Spleen (tissue), 11 donors: ENCODE data around the gene PINLYP. TPM values are rescaled to one million over a fixed set of nuclear protein-coding genes. Genes with fewer than 3 reads are reported as not detected.

ENCODE experiments used
- DNase-seq: peaks from one replicate; pipeline ENCODE4 v3.0.0-alpha.2; 2020
- H3K27ac ChIP-seq, 8 donors: fragments of 200-600 bp; sonication (generic) in 7 of 8; 1 replicate in 4 of 8; 2 replicates in 4 of 8; pipeline versions ENCODE4 v1.5.0 to v1.8.0; 2016 to 2021; ENCODE audit warnings: inconsistent platforms in 4 of 8, mild to moderate bottlenecking in 4 of 8, moderate library complexity in 1 of 8
- H3K27me3 ChIP-seq, 7 donors: fragments of 200-600 bp; sonication (generic) in 6 of 7; replicated peaks in 1 of 7; 1 replicate in 4 of 7; 2 replicates in 3 of 7; pipeline versions ENCODE4 v1.5.0 to v1.8.0; 2016 to 2021; ENCODE audit warnings: inconsistent platforms in 3 of 7, mild to moderate bottlenecking in 1 of 7
- H3K36me3 ChIP-seq, 6 donors: fragments of 200-600 bp; sonication (generic) in 5 of 6; 1 replicate in 4 of 6; 2 replicates in 2 of 6; pipeline versions ENCODE4 v1.5.0 to v1.8.0; 2016 to 2021; ENCODE audit warnings: inconsistent platforms in 2 of 6
- H3K4me1 ChIP-seq, 6 donors: fragments of 200-600 bp; sonication (generic) in 5 of 6; 1 replicate in 3 of 6; 2 replicates in 3 of 6; pipeline versions ENCODE4 v1.5.0 to v1.8.0; 2016 to 2021; ENCODE audit warnings: inconsistent platforms in 3 of 6
- H3K4me3 ChIP-seq, 8 donors: fragments of 200-600 bp; sonication (generic) in 7 of 8; 1 replicate in 4 of 8; 2 replicates in 4 of 8; pipeline versions ENCODE4 v1.5.0 to v1.8.0; 2016 to 2021; ENCODE audit warnings: inconsistent platforms in 4 of 8, mild to moderate bottlenecking in 4 of 8, moderate library complexity in 2 of 8
- H3K9me3 ChIP-seq, 8 donors: fragments of 200-600 bp; sonication (generic) in 7 of 8; 1 replicate in 4 of 8; 2 replicates in 4 of 8; pipeline versions ENCODE4 v1.5.0 to v1.8.0; 2016 to 2021; ENCODE audit warnings: inconsistent platforms in 4 of 8
- CTCF ChIP-seq, 11 experiments: fragments of 200-600 bp in 7 of 11; fragments of 450-650 bp in 4 of 11; sonication (generic) in 4 of 11; IDR thresholded peaks in 8 of 11; conservative IDR thresholded peaks in 3 of 11; 1 replicate in 7 of 11; 2 replicates in 4 of 11; pipeline versions ENCODE4 v1.4.0 to v1.8.0; 2016 to 2021; ENCODE audit warnings: antibody characterized with exemption in 11 of 11, inconsistent platforms in 4 of 11, mild to moderate bottlenecking in 1 of 11
- POLR2A ChIP-seq, 3 donors: fragments of 450-650 bp; IDR thresholded peaks; one replicate each; pipeline ENCODE4 v1.5.1; 2017; ENCODE audit warnings: antibody characterized with exemption in 3 of 3, mild to moderate bottlenecking in 1 of 3
- POLR2AphosphoS5 ChIP-seq, 3 donors: sonication (generic); formaldehyde crosslinking; IDR thresholded peaks; one replicate each; pipeline ENCODE4 v1.5.1; 2017; ENCODE audit warnings: antibody characterized with exemption in 3 of 3
- WGBS, 5 donors: extraction: QIAGEN DNeasy Blood & Tissue Kit in 3 of 5; methylation state at CpG; one replicate each; pipeline versions ENCODE4 v1.1.5 to v1.1.7; 2013 to 2018; 5-methylcytosine and 5-hydroxymethylcytosine counted together
- intact Hi-C: fragments of 100-400 bp; cut with DNase I; formaldehyde crosslinking; loops from one replicate; pipeline ENCODE4 v1.15.0; 2023; ENCODE audit warnings: low total_unique reads
- polyA plus RNA-seq, 3 donors: library from polyadenylated mRNA; stranded (reverse); fragments of 200-250 nt; gene quantifications; one replicate each; pipeline ENCODE4 v1.2.1, GENCODE V29; 2013
- total RNA-seq, 7 donors: library from RNA; depleted of rRNA in 3 of 7; stranded (reverse); fragments of >200 nt in 3 of 7; fragmentation: NEBNext Ultra II Directional in 4 of 7; extraction: Animal tissue kit (Norgen Biotek cat#: 25700) in 4 of 7; gene quantifications; one replicate each; pipeline versions ENCODE4 v1.1.0 to v1.2.1, GENCODE V29; 2016 to 2021
- donor health status: healthy with polysubstance abuse.
- donor health status: DM: no; HTN: no; CAD: no; lungs with moderate emphysema.
- donor health status: DM: no; HTN: no; CAD: no.
- donor health status: Bipolar disorder and iron deficiency.
- donor health status: healthy.
- donor health status: DM: no; HTN: no; CAD: no.
- donor health status: DM: yes; HTN: yes; CAD: no.

Gene PINLYP
- total and polyA plus RNA-seq, 10 donors = 2.0 to 10.5 (median 5.1) TPM

DNA sequence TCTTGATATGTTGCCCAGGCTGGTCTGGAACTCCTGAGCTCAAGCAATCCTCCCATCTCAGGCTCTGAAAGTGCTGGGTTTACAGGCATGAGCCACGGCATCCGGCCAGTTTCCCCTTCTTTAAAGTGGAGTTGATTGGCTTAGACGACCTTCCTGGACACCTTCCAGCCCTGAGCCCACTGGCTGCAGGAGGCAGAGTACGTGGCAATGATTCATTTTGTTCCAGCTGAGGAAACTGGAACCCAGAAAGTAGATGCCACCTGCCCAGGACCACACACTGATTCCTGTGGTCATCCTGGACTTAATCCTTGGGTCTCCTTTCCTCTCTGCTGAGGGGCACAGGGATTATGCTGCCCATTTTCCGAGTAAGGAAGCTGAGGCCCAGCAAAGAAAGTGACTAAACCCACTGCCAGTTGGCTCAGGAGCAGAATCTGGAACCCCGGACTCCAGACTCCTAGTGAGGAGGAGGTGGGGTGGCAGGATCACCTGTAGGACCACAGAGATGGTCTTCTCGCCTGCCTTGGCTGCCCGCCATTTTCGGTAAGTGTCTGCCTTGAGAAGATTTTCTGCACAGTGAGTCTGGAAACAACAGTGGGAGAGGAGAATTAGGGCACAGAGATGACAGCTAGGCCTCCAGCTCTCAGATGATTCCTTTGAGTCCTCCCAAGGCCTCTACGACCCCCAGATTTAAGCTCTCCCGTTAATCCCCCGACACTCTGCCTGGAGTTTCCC, 1.0 kb upstream of the PINLYP start:
- Histone ChIP-seq H3K27me3 (no peaks in the 10 kb centered on the region), H3K36me3 (peaks cover 0 to 38% (median 3%) of the 10 kb centered on the region in 6 donors), H3K9me3 (no peaks in the 10 kb centered on the region), H3K27ac (peak overlapping the region; percentile 62 to 93 (median 86)), H3K4me3 (peak overlapping the region; percentile 61 to 93 (median 75)), H3K4me1 (peaks cover 9 to 72% (median 36%) of the 10 kb centered on the region in 6 donors)
- DNase-seq = no peak
- TF ChIP-seq CTCF (IDR thresholded peaks at IDR 0.05 in 8 of 11, conservative IDR thresholded peaks at IDR 0.05 in 3 of 11) (no peak), POLR2A (IDR thresholded peaks at IDR 0.05) (no peak)
- 29 to 41% (median 32%) methylated on average over 12 of the region's 12 CpGs for whole genome bisulfite sequencing, 5 donors
- intact Hi-C loops = no loop called here

GRCh38 chr19:43575955-43576878, 616 bp downstream of the PINLYP start:
- Histone ChIP-seq H3K9me3 (no peaks in the 10 kb centered on the region), H3K4me3 (peak overlapping the region; percentile 20 to 93 (median 75)), H3K36me3 (peaks cover 0 to 28% (median 3%) of the 10 kb centered on the region in 6 donors), H3K4me1 (peaks cover 9 to 72% (median 38%) of the 10 kb centered on the region in 6 donors), H3K27me3 (no peaks in the 10 kb centered on the region), H3K27ac (peak overlapping the region in 7 of 8 donors; percentile 22 to 93 (median 86))
- intact Hi-C loops = no loop called here
- peak; percentile 77 for DNase-seq
- 62 to 77% (median 74%) methylated on average over 37 of the region's 37 CpGs for WGBS, 5 donors
- no peak for TF ChIP-seq CTCF (IDR thresholded peaks at IDR 0.05 in 8 of 11, conservative IDR thresholded peaks at IDR 0.05 in 3 of 11)
- TF ChIP-seq POLR2AphosphoS5 (IDR thresholded peaks at IDR 0.05) = no peak
- TF ChIP-seq POLR2A (IDR thresholded peaks at IDR 0.05) = no peak

DNA sequence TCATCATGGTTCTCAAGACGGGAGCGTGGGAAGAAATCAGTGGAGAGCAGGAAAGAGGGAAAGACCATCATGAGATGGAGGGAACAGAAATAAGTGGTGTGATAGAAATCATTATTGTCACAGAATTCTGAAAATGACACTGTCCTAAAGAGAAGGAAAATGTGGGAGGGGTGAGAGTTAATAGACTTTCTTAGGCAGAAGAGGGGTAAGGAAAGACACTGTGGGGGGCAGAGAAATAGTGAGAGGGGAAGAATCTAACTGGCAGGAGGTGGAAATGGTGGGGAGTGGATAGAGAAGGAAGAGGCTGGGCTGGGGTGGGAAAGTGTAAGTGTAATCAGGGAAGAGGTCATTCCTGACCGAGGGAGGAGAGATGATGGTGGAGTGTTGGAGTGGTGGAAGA, 3.2 kb downstream of the PINLYP start:
- peaks cover 13 to 72% (median 46%) of the 10 kb centered on the region in 6 donors for H3K4me1 ChIP-seq
- H3K36me3 ChIP-seq = peaks cover 0 to 8% (median 0%) of the 10 kb centered on the region in 6 donors
- WGBS, 5 donors = 85 to 92% (median 87%) methylated on average over 3 of the region's 3 CpGs
- no peaks in the 10 kb centered on the region for H3K9me3 ChIP-seq
- H3K4me3 ChIP-seq = no peak overlapping the region
- intact Hi-C loops = no loop called here
- TF ChIP-seq POLR2AphosphoS5 (IDR thresholded peaks at IDR 0.05) (no peak), CTCF (IDR thresholded peaks at IDR 0.05 in 8 of 11, conservative IDR thresholded peaks at IDR 0.05 in 3 of 11) (no peak), POLR2A (IDR thresholded peaks at IDR 0.05) (no peak)
- H3K27ac ChIP-seq = no peak overlapping the region
- H3K27me3 ChIP-seq = no peaks in the 10 kb centered on the region
- DNase-seq = no peak
